ENCODE data around the gene PIP5K1C. TPM values are rescaled to one million over a fixed set of nuclear protein-coding genes. Genes with fewer than 3 reads are reported as not detected.

The PIP5K1C gene
- total and polyA plus RNA-seq, 9 of the 15 experiments (the other 6 are each of a cell fraction or from before 2014, with no cell fraction given) = 0.38 to 22.1 (median 4.1) TPM

DNA sequence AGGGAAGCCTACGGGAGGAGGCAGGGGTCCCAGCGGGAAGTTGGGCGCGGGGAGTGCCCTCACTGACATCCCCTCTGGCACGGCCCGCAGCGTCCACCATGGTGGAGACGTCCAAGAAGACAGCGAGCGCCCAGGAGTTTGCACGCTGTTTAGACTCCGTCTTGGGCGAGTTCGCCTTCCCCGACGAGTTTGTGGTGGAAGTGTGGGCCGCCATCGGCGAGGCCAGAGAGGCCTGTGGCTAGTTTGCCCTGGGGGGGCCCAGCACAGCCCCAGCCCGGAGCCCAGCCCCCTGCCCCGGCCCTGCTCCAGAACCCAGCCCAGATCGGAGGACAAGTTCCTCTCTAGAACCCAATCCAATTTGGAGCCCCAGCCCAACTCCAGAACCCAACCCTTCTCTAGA, 110.3 kb downstream of the PIP5K1C start:
- Histone ChIP-seq H3K4me3 (no peak overlapping the region), H3K36me3 (ENCODE audit: control insufficient read depth, insufficient read depth, low read length) (peaks cover 3% of the 10 kb centered on the region; the same call in 1 of the 3 replicates), H3K9ac (ENCODE audit: insufficient read depth in 1 of 2, low read depth in 2 of 2, low read length in 2 of 2) (no peak overlapping the region), H3K9me3 (replicated peaks; ENCODE audit: control insufficient read depth, insufficient read depth, low read depth, low read length) (peaks cover 14% of the 10 kb centered on the region), H2AFZ (ENCODE audit: low read depth, low read length) (no peak overlapping the region), H3K79me2 (ENCODE audit: control insufficient read depth, insufficient read depth, low read length) (no peaks in the 10 kb centered on the region), H4K20me1 (replicated peaks; ENCODE audit: control insufficient read depth, insufficient read depth, low read length) (no peaks in the 10 kb centered on the region), H3K4me2 (ENCODE audit: insufficient read depth, low read length) (no peak overlapping the region), H3K27me3 (ENCODE audit: control insufficient read depth in 2 of 2, insufficient read depth in 2 of 2, low read length in 2 of 2) (no peaks in the 10 kb centered on the region), H3K9me1 (ENCODE audit: control insufficient read depth, insufficient read depth, low read length) (no peaks in the 10 kb centered on the region), H3K4me1 (replicated peaks in 1 of 2; ENCODE audit: control insufficient read depth in 2 of 2, insufficient read depth in 2 of 2, low read length in 2 of 2) (peaks cover 0 to 31% of the 10 kb centered on the region in 2 experiments; a peak in 2 of 5 replicates), H3K27ac (ENCODE audit: extremely low read depth, low read depth, low read length) (no peak overlapping the region)
- in situ Hi-C loops (cut with MboI) (no loop called here), intact Hi-C loops (cut with micrococcal nuclease) (no loop called here)
- TF ChIP-seq CREB3L1 (IDR thresholded peaks at IDR 0.05; ENCODE audit: borderline replicate concordance, low read depth) (peak; percentile 11; the same call in 1 of the 2 replicates), RBFOX2 (IDR thresholded peaks at IDR 0.05; ENCODE audit: low read depth, low read length) (0 out of 2 replicates have a peak, but pooled peaks have one; percentile 19), POLR2G (IDR thresholded peaks at IDR 0.05; ENCODE audit: low read depth, low read length) (0 out of 2 replicates have a peak, but pooled peaks have one; percentile 16)
- TF ChIP-seq, protein P1, sequence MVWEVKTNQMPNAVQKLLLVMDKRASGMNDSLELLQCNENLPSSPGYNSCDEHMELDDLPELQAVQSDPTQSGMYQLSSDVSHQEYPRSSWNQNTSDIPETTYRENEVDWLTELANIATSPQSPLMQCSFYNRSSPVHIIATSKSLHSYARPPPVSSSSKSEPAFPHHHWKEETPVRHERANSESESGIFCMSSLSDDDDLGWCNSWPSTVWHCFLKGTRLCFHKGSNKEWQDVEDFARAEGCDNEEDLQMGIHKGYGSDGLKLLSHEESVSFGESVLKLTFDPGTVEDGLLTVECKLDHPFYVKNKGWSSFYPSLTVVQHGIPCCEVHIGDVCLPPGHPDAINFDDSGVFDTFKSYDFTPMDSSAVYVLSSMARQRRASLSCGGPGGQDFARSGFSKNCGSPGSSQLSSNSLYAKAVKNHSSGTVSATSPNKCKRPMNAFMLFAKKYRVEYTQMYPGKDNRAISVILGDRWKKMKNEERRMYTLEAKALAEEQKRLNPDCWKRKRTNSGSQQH (CRISPR knock-in tag; IDR thresholded peaks at IDR 0.05) = no peak
- DNase-seq (ENCODE audit: extremely low read depth in 1 of 4, low spot score in 3 of 4) (no peak), FAIRE-seq (no peak), ATAC-seq (no peak)
- ChIA-PET CTCF (ENCODE audit: low intra/inter-chr PET ratio) (no interaction called here), POLR2A (interaction anchor here (0.7 to 1.3 kb wide), 4 partner anchors 13 to 1570 kb away, joined by 3 to 4 read pairs (median 3); no protein-coding TSS in a partner anchor)
- no TSS peak for BruUV-seq (replicated peaks)
- WGBS (ENCODE audit: insufficient coverage, low coverage, missing lambda C conversion rate) = 92% methylated on average over 14 of the region's 22 CpGs
